HG03108 (cell line): ENCODE data around the gene C5orf47.

ENCODE experiments used
- ATAC-seq: cut with Tn5 transposase; IDR thresholded peaks from one replicate; pipeline ENCODE4 v1.9.1; 2021; ENCODE audit warnings: moderate library complexity; ENCODE audit not compliant: unreplicated experiment

The C5orf47 gene, protein sequence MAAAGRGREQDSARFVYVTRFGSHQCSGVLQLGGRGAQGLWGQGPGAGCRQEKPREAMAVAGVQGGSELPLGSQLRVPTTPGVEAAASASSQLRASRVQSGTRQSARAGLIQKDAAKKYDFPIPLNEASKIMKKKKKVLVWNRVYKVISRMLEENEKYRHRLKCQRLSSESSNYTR

GRCh38 chr5:173988554-173989431 lies at the start of gene C5orf47:
Gene C5orf47, plus strand, starts transcription at chr5:173989170. Its CDS starts 94 bp downstream, at chr5:173989264.
- no peak for ATAC-seq

DNA sequence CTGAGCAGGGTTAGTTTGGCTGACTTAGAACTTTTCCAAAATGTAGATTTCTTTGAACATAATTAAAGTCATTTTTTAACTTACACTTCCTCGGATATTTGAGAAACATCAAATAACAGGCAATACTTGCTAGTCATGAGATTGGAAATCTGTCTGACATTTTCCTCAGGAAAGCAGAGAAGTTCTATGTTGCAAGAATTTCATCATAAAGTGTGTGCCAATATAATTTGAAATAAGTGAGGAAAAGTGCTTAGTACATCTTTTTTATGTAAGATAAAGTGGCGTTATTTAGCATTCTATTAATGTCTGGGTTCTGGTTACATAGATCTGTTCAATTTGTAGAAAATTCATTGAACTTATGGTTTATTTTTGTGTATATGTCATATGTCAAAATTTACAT lies 48.7 kb upstream of the C5orf47 start:
- ATAC-seq = no peak

- no peak for ATAC-seq
These were observed 47.9 kb upstream of the C5orf47 start for GRCh38 chr5:173941102-173941501.

DNA sequence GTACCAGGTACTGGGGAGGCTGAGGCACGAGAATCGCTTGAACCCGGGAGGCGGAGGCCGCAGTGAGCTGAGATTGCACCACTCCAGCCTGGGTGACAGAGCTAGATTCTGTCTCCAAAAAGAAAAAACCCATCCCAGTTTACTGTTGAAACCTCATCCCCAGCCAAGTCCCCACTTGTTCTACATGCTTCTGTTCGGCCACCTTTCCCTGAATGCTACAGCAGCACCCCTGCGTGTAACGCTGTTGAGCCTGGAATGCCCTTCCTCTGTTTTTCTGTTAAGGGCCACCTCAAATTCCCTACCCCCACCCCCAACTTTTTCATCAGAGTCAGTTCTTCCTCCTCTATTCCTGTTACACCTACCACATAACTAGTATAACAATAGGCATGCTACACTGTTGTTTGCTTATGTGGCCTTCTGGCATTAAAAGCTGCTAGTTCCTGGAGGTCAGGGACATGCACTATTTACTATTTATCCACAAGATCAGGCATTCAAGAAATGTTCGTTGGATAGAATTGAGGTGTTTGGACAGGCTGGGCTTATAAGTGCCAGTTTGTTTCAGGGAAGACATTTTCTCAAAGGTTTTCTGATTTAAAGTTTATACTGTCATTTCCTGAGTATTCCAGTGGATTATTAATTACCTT lies 47.1 kb upstream of the C5orf47 start:
- ATAC-seq = no peak

DNA sequence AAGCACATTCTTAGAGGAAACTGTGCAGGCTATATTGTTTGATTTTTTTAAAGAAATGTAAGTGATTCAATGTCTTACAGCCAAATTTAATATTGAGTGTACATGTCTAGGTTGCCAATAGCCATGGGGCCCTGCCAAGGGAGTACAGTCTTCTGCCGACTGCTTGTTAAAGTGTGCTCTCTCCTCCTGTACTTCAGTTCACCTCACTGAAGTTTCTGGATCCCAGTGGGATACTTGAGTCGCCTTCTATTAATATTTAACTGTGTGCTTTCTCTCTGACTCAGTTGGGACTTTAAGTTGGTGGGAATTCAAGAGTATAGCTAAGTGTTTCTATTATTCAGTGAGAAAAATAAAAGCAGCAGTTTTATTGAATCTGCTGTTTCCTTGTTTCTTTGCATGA lies 44.5 kb upstream of the C5orf47 start:
- ATAC-seq = no peak

DNA sequence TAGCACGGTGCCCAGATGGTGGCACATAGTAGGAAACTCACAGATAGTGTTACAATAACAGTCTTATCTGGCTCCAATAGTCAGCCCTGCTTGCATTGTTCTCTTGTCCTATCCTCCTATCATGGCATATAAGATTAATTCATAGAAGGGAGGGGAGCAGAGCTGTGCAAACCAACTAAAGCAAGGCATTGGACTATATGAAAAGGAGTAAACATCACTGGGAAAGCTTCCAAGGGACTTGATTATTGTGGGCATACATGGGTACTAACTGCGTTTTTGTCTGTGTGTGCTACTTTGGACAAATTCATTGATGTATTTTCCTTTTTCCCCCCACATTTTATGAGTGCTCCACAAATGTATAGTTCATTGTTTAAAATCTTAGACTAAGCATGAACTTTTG lies 43.8 kb upstream of the C5orf47 start:
- ATAC-seq = no peak

DNA sequence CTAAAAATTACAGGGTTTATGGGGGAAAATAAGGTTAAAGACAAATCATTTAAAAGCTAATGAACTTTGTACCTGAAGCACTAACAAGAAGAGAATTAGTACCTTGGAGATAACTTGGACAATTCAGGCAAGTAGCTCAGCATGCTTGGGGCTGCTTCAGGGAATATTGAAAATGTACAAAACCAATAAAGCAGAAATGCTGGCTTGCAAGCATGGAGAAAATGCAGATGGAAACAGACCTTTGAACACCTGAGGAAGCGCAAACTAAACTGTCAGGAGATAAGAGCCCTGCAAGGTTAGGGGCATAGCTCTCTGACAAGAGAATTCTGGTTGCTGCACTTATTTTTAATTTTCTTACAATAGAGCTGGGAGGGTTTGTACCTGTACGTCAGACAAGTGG lies 42.6 kb upstream of the C5orf47 start:
- no peak for ATAC-seq

- ATAC-seq = no peak
These were observed 38.1 kb upstream of the C5orf47 start for GRCh38 chr5:173950829-173951228.

- ATAC-seq = no peak
These were observed 35.4 kb upstream of the C5orf47 start for GRCh38 chr5:173953528-173954090.

- ATAC-seq = no peak
These were observed 34.1 kb upstream of the C5orf47 start for GRCh38 chr5:173954671-173955521.

DNA sequence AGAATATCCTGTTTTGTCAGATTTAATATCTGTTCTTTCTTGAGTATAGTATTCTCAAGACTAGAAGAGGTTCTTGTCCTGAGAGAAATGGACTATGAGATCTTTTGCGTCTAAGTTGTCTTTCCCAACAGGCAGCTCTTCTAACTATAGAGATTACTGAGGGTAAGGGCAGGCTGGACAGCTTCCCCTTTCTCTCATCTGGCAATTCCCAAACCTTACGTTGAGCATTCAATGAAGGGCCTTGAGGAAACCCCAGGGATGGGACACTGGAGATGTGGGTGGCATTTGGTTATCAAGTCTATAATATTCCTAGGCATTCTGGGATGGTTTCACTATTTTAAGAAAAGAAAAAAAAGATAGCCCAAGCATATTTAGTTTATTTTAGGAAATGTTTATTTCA lies 28.0 kb upstream of the C5orf47 start:
- ATAC-seq = no peak

DNA sequence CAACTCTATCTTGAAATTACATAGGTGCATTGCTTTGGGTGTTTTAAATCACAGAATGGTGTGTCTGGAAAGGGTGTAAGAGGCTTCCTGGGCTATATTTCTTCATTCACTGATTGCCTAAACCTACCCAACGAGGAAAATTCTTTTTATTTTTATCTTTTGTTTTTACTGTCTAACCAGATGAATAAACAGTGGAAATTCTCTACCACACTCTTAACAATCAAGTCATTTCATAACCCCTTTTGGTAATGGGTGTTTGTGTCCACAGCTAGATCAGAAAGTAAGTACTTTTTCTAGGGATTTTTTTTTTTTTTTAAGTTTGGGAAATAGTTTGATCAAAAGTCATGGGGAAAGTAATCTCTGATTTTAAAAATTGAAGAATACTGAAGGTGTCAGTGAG lies 27.6 kb upstream of the C5orf47 start:
- no peak for ATAC-seq

DNA sequence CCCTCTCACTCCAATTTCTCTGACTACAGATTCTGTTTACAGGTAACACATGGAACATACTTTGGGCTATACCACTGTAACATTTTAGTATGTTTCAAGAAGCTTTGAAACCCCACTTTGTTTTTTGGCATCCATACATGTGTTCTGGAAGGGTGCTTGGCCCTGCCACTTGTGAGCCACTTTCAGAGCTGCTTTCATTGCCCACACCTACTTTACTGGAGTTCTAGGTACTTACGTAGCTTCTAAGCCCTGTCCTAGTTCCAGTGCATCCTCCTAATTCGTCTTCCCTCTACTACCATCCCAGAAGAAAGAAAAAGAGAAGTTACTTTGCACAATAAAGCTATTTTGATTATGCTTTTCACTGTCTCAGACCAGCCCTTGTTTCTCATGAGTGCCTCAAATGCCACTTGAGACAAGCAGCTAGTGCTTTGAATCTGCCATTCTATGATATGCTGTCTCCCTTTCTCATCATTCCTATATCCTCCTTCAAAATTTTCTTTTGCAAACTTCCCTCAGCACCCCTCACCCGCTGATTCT lies 26.5 kb upstream of the C5orf47 start:
- ATAC-seq = no peak

- ATAC-seq = no peak
These were observed 25.7 kb upstream of the C5orf47 start for GRCh38 chr5:173963182-173963838.

GRCh38 chr5:173963867-173964441 lies 25.0 kb upstream of the C5orf47 start:
- no peak for ATAC-seq

- no peak for ATAC-seq
These were observed 24.5 kb upstream of the C5orf47 start for GRCh38 chr5:173964506-173964905.

- ATAC-seq = no peak
These were observed 21.7 kb upstream of the C5orf47 start for GRCh38 chr5:173967241-173967640.

DNA sequence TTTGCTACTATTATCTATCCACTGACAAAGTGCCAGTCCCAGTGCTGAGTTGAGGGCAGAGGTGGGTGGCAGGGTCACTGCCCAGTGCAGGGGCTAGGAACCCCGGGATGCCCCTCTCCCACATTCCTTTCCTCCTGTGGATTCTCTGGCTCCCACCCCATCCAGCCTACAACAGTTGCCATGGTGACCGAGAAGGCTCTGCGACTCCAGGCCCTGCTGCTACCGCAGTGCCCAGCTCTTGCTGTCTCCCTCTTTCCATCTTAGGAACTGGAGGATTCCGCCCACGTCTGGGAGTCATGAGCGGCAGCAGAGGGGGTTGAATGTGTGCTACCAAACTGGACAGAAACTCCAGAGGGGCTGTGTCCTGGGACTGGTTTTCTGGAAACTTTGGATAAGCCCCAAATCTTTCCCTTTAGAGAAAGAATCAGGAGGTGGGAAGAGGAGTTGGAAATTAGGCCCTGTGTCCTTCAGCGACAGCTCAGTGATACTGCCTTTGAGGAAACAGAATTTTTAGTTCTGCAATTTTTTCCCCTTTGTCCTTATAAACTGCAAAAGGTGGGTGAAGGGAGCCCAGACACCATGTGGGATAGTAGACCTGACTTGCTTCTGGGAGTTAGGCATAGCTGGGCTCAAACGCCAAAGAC lies 20.7 kb upstream of the C5orf47 start:
- ATAC-seq = no peak
